HG02763 (cell line): ENCODE results near the gene TLR9.

ENCODE experiments used
- ATAC-seq: cut with Tn5 transposase; IDR thresholded peaks from one replicate; pipeline ENCODE4 v1.9.1; 2021; ENCODE audit warnings: mild to moderate bottlenecking, moderate library complexity; ENCODE audit not compliant: unreplicated experiment

Gene TLR9

GRCh38 chr3:52233108-52233591, 7.7 kb upstream of the TLR9 start:
- ATAC-seq, result no peak

GRCh38 chr3:52232279-52233107, 7.0 kb upstream of the TLR9 start:
- no peak for ATAC-seq

GRCh38 chr3:52231502-52232278, 6.2 kb upstream of the TLR9 start:
- no peak for ATAC-seq

GRCh38 chr3:52230889-52231499, 5.5 kb upstream of the TLR9 start:
- no peak for ATAC-seq

- no peak for ATAC-seq
These were observed 5.0 kb upstream of the TLR9 start for GRCh38 chr3:52230461-52230860.

GRCh38 chr3:52229656-52230055, 4.2 kb upstream of the TLR9 start:
- no peak for ATAC-seq

GRCh38 chr3:52228751-52229291, 3.4 kb upstream of the TLR9 start:
- no peak for ATAC-seq

GRCh38 chr3:52228266-52228665, 2.8 kb upstream of the TLR9 start:
- ATAC-seq, result no peak

- ATAC-seq, result no peak
These were observed 2.3 kb upstream of the TLR9 start for GRCh38 chr3:52227766-52228165.

GRCh38 chr3:52227117-52227516, 1.7 kb upstream of the TLR9 start:
- no peak for ATAC-seq

- ATAC-seq, result peak; percentile 2
These were observed 878 bp upstream of the TLR9 start for GRCh38 chr3:52226229-52226817.

GRCh38 chr3:52223449-52224408, 1.7 kb downstream of the TLR9 start:
- ATAC-seq, result no peak

GRCh38 chr3:52222319-52223221, 2.9 kb downstream of the TLR9 start:
- no peak for ATAC-seq

GRCh38 chr3:52221563-52222318, 3.7 kb downstream of the TLR9 start:
- ATAC-seq, result no peak

- no peak for ATAC-seq
These were observed 4.3 kb downstream of the TLR9 start for GRCh38 chr3:52221141-52221562.

- no peak for ATAC-seq
These were observed 4.9 kb downstream of the TLR9 start for GRCh38 chr3:52220380-52221026.

- ATAC-seq, result no peak
These were observed 6.4 kb downstream of the TLR9 start for GRCh38 chr3:52218937-52219650.
